Measurements from ENCODE around the gene GPSM3. TPM values are rescaled to one million over a fixed set of nuclear protein-coding genes. Genes with fewer than 3 reads are reported as not detected.
A peak's percentile ranks its signal among the peaks of the same experiment; 100 is the strongest.

GPSM3 gene
- total RNA-seq, 1 donor from 2014 or later, result 4.5 TPM

DNA sequence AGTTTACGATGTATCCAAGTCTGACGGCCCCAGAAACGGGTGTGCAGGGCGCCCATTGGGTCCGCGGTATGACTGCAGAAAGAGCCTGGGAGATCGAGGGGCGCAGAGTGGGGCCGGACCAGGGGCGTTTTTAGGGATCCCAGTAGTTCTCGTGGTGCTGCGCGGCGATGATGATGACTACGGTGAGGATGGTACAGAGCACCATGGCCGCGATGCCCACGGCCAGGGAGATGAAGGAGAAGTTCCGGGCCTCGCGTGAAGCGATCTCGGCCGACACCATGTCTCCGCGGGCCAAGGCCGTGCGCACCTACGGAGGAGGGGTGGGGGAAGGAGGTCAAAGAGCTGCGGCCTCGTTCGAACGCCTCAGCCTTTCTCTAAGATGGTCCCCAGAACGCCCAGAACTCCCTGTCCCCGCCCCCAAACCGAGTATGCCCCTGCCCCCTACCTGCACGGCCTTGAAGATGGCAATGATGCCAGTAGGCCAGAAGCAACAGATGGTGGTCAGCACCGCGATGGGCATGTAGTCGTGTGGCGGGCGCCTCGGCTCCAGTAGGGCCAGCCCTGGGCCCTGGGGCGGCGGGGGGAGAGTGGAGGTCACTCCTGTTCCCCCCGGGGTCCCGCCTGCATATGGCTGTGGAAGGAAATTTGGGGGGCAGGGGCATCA lies 43.2 kb downstream of the GPSM3 start:
- peaks cover 10% of the 10 kb centered on the region for H3K27me3 Mint-ChIP-seq (ENCODE audit: insufficient read depth, low read depth)
- no peaks in the 10 kb centered on the region for H3K9me3 Mint-ChIP-seq
- H3K9ac ChIP-seq, result no peak overlapping the region
- H3K4me2 ChIP-seq, result peak overlapping the region; percentile 41
- H3K27me3 ChIP-seq, result peaks cover 61% of the 10 kb centered on the region
- TF ChIP-seq EZH2 (IDR thresholded peaks at IDR 0.05) (no peak), CTCF (IDR thresholded peaks at IDR 0.05) (no peak), EZH2phosphoT487 (IDR thresholded peaks at IDR 0.05) (no peak)
- peaks cover 44% of the 10 kb centered on the region for H3K4me1 Mint-ChIP-seq
- peak overlapping the region; percentile 34 for H3K4me3 ChIP-seq
- H3K4me1 ChIP-seq, result peaks cover 18% of the 10 kb centered on the region
- no peaks in the 10 kb centered on the region for H3K36me3 ChIP-seq
- peaks cover 18% of the 10 kb centered on the region for H3F3A ChIP-seq (ENCODE audit: low read depth)
- no peak overlapping the region for H2AFZ ChIP-seq (replicated peaks)
- no peaks in the 10 kb centered on the region for H4K20me1 ChIP-seq (ENCODE audit: low read depth)
- no peak overlapping the region for H3K27ac ChIP-seq
- no peaks in the 10 kb centered on the region for H3K9me3 ChIP-seq (ENCODE audit: low read depth)
- H3K36me3 Mint-ChIP-seq, result peaks cover 19% of the 10 kb centered on the region
- no peak for DNase-seq (ENCODE audit: low spot score)
- H3K27ac Mint-ChIP-seq, result no peak overlapping the region
- H3K79me2 ChIP-seq (ENCODE audit: low read depth), result no peaks in the 10 kb centered on the region
- no peak overlapping the region for H3K4me3 Mint-ChIP-seq

- H3F3A ChIP-seq (ENCODE audit: low read depth), result peaks cover 18% of the 10 kb centered on the region
- Mint-ChIP-seq H3K4me1 (peaks cover 42% of the 10 kb centered on the region), H3K36me3 (peaks cover 19% of the 10 kb centered on the region), H3K9me3 (no peaks in the 10 kb centered on the region), H3K27ac (peak overlapping the region; percentile 40), H3K27me3 (ENCODE audit: insufficient read depth, low read depth) (peaks cover 10% of the 10 kb centered on the region), H3K4me3 (peak overlapping the region; percentile 33)
- H3K36me3 ChIP-seq, result no peaks in the 10 kb centered on the region
- no peaks in the 10 kb centered on the region for H4K20me1 ChIP-seq (ENCODE audit: low read depth)
- H2AFZ ChIP-seq (replicated peaks), result no peak overlapping the region
- peak overlapping the region; percentile 34 for H3K4me3 ChIP-seq
- H3K79me2 ChIP-seq (ENCODE audit: low read depth), result no peaks in the 10 kb centered on the region
- H3K27ac ChIP-seq, result no peak overlapping the region
- DNase-seq (ENCODE audit: low spot score), result peak; percentile 70
- H3K27me3 ChIP-seq, result peaks cover 61% of the 10 kb centered on the region
- TF ChIP-seq EZH2 (IDR thresholded peaks at IDR 0.05), result no peak
- TF ChIP-seq CTCF (IDR thresholded peaks at IDR 0.05), result peak; percentile 39
- H3K9ac ChIP-seq, result no peak overlapping the region
- H3K9me3 ChIP-seq (ENCODE audit: low read depth), result no peaks in the 10 kb centered on the region
- H3K4me1 ChIP-seq, result peaks cover 18% of the 10 kb centered on the region
- peak overlapping the region; percentile 41 for H3K4me2 ChIP-seq
Observed at GRCh38 chr6:32148289-32149091, 44.0 kb downstream of the GPSM3 start.

- no peaks in the 10 kb centered on the region for H4K20me1 ChIP-seq (ENCODE audit: low read depth)
- TF ChIP-seq CTCF (IDR thresholded peaks at IDR 0.05) (no peak), EZH2 (IDR thresholded peaks at IDR 0.05) (no peak), EZH2phosphoT487 (IDR thresholded peaks at IDR 0.05) (no peak)
- H3K36me3 Mint-ChIP-seq, result peaks cover 19% of the 10 kb centered on the region
- no peak overlapping the region for H3K4me3 Mint-ChIP-seq
- peaks cover 11% of the 10 kb centered on the region for H3K4me1 ChIP-seq
- H3K9me3 ChIP-seq (ENCODE audit: low read depth), result no peaks in the 10 kb centered on the region
- DNase-seq (ENCODE audit: low spot score), result no peak
- H3K9ac ChIP-seq, result no peak overlapping the region
- H3K9me3 Mint-ChIP-seq, result no peaks in the 10 kb centered on the region
- no peak overlapping the region for H3K4me3 ChIP-seq
- peak overlapping the region; percentile 40 for H3K27ac Mint-ChIP-seq
- H3K4me1 Mint-ChIP-seq, result peaks cover 34% of the 10 kb centered on the region
- peaks cover 18% of the 10 kb centered on the region for H3F3A ChIP-seq (ENCODE audit: low read depth)
- H3K36me3 ChIP-seq, result no peaks in the 10 kb centered on the region
- H3K4me2 ChIP-seq, result peak overlapping the region; percentile 41
- H3K27me3 Mint-ChIP-seq (ENCODE audit: insufficient read depth, low read depth), result peaks cover 5% of the 10 kb centered on the region
- peaks cover 55% of the 10 kb centered on the region for H3K27me3 ChIP-seq
- H3K27ac ChIP-seq, result no peak overlapping the region
- H2AFZ ChIP-seq (replicated peaks), result no peak overlapping the region
- H3K79me2 ChIP-seq (ENCODE audit: low read depth), result no peaks in the 10 kb centered on the region
Observed at GRCh38 chr6:32147401-32148132, 44.9 kb downstream of the GPSM3 start.

Data from neural progenitor cell (in vitro differentiated cells).